Eye (tissue), 1 donor: ENCODE results near the gene PCSK4.
A peak's percentile ranks its signal among the peaks of the same experiment; 100 is the strongest.
"Not testable (repeated sequence)": the region's sequence is repeated elsewhere in the genome, so short reads cannot be mapped to it uniquely, and the experiment has no call there.

Experiments
- DNase-seq: peaks from one replicate; pipeline ENCODE4 v3.0.0-alpha.2; 2015

PCSK4 gene

DNA sequence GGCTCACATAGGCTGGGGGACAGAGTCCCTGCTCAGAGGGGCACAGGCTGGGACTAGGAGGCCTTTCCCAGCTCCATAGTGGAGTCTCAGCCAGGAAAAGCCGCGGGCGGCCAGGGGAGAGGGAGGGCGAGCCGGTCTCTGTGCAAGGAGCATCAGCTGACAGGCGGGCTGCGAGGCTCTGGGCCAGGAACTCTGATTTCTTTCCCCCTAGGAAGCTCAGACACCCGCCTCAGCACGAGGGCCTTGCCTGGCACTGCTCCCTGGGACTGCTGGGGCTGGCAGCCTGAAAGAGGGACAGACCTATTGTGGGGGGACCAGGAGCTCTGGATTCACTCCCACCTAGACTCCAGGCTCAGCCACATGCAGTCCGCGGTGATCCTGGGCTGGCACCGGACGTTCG lies 31.5 kb upstream of the PCSK4 start:
- DNase-seq: peak; percentile 35

GRCh38 chr19:1520203-1520780 lies 30.1 kb upstream of the PCSK4 start:
- DNase-seq: no peak

GRCh38 chr19:1519802-1520201 lies 29.7 kb upstream of the PCSK4 start:
- not testable (repeated sequence) for DNase-seq

DNA sequence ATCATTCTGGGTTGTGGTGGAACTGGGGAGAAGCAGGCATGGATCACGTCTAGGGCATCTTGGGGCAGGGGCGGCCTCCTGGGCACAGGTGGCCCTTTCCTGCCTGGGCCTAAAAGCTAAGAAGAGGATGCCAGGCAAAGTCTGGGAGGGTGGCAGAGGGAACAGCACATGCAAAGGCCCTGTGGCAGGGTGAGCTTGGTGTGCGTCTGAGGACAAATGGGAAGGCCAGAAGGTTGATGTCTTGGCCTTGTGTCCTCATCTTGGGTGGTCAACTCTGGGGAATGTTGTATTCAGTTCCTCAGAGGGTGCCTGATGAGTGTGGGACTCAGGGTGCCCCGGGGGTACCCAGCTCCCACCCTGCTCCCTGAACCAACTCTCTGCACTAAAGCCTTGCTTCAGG lies 28.3 kb upstream of the PCSK4 start:
- DNase-seq: no peak

DNA sequence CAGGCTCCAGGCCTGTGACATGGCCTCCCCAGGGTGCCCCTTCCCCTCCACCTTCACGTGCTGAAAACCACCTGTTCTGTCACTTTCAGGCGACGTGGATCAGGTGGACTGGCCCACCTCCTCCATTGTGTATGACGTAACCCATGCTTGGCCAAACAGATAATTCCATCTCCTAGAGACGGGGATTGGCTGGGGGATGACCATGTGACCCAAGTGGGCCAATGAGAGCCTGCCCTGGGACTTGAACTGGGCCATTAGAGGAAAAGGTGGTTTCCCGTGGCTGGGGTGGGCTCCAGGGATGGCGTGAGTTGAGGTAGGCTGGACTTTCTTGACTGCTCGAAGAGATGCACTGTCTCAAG lies 26.2 kb upstream of the PCSK4 start:
- no peak for DNase-seq

DNA sequence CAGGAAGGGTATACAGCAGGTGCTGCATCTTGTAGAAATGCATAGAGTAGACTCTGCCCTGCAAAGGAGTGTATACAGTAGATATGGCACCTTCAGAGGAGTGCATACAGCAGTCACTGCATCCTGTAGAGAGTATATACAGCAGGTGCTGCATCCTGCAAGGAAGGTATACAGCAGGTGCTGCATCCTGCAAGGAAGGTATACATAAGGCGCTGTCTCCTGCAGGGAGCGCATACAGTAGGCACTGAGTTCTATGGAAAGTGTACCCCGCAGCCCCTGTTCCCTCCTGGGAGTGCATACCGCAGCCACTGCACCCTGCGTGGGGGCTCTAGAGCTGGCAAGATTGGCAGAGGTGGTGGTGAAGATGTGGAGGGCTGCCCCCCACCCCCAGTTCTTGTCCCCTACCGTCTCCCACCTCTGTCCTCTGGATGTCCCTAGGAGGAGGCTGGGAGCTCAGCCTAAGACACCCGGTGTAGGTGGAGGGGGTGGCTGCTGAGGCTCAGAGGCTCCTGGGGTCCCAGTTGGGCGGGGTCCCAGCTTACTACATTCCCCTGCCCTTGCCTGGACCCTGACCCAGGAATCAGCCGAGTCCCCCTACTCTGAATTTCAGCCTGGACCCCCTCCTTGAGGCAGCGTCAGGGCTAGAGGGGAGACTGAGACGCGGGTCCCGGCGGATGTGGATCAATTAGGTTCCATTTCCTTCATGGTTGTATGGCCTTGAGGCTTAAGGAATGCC lies 25.0 kb upstream of the PCSK4 start:
- DNase-seq: no peak

DNA sequence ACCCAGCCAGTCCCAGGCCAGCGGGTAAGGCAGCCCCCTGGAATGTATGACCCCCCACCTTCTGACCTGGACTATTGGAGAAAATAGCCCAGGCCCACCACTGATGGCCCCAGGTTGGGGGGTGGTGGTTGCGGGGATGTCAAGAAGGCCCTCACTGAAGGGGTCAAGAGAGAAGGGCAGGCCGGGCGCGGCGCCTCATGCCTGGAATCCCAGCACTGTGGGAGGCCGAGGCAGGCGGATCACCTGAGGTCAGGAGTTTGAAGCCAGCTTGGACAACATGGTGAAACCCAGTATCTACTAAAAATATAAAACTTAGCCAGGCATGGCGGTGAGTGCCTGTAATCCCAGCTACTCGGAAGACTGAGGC lies 24.1 kb upstream of the PCSK4 start:
- DNase-seq: no peak

- no peak for DNase-seq
Observed at GRCh38 chr19:1513499-1514294, 23.5 kb upstream of the PCSK4 start.

GRCh38 chr19:1512671-1513498 lies 22.7 kb upstream of the PCSK4 start, which contains the start of gene ADAMTSL5:
TSS of gene ADAMTSL5 (minus strand) at chr19:1513019. CDS start at chr19:1510943, 2,076 bp downstream.
- peak; percentile 54 for DNase-seq

- DNase-seq: no peak
Observed at GRCh38 chr19:1511318-1512317, 21.5 kb upstream of the PCSK4 start.

DNA sequence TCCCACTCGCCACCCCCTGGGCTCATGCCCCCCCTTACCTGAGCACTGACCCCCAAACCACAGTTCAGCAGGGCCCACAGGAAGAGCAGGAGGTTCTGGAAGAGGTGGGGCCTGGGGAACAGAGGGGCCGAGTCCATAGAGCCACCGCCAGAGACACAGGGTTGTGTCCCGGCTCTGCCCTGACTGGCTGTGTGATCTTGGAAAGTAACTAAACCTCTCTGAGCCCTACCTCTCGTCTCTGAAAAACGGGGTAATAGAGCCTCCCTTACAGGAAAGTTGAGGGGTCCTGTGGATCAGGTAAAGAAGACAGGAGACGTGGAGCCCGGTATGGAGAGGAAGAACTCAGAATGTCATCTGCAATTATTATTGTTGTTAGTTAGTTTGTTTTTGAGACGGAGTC lies 20.7 kb upstream of the PCSK4 start:
- DNase-seq: no peak

DNA sequence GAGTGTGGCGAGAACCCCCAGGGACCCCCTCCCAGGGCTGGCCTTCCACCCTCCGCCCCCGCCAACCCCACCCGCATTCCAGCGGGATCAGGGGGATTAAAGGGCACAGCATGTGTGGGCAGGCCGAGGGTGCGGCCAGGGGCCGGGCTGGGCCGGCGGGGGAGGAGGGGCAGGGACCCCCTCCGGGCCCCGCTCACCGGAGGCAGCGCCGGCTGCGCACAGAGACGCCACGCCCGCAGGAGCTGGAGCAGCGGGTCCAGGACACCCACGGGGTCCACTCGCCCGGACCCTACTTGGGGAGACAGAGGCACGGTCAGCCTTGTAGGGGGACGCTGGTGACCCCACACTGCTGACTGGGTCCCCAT lies 20.3 kb upstream of the PCSK4 start:
- DNase-seq: no peak

GRCh38 chr19:1509602-1510441 lies 19.7 kb upstream of the PCSK4 start:
- no peak for DNase-seq

GRCh38 chr19:1508507-1508856 lies 18.3 kb upstream of the PCSK4 start:
- DNase-seq: no peak

DNA sequence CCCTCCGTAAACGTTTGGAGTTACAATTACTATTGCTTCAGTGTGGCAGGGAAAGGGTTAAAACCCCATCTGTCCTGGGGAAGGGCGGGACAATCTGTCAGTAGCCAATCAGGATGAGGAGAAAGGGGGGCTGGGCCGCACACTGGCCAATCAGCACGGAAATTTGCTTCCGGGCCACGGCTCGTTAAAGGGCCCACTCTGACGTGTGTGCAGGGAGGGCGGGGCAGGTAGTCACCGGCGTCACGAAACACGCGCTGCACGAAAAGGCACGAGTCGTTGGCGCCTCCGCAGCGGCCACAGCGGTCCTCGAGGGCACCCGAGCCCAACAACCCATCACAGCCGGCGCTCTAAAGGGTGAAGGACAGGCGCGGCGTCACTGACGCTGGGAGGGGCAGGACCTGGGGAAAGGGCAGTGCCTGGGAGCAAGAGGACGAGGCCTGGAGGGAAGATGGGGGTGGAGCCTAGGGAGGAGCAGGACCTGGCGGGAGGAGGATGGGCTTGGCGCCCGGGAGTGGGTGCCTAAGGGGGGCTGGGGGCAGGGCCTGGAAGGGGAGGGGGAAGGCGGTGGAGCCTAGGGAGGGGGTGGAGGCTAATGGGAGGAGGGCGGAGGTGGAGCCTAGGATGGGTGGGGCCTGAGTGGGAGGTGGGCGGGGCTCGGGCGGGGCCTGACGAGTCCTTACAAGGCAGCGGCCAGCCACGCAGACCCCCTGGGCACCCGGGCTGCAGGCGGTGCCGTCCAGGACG lies 17.8 kb upstream of the PCSK4 start:
- DNase-seq: peak; percentile 99

DNA sequence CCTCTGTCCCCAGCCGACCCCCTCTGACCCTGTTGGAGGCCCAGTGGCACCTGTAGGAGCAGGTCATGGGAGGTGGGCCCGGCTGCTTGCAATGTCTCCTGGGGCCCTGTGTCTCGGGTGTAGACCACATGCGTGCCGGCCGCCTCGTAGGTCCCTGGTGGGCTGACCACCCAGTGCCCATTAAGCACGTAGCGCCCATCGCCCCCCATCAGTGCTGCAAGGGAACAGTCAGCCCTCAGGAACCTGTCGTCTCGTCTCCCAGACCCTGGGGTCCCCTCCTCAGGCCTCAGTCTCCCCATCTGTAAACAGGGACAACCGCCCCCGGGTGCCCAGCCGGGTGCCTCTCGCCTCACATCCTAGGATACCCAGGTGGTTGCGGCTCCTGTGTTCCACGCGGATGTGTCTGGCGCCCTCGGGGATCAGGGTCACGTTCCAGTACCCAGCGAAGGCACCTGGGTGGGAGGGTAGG lies 17.1 kb upstream of the PCSK4 start:
- no peak for DNase-seq

DNA sequence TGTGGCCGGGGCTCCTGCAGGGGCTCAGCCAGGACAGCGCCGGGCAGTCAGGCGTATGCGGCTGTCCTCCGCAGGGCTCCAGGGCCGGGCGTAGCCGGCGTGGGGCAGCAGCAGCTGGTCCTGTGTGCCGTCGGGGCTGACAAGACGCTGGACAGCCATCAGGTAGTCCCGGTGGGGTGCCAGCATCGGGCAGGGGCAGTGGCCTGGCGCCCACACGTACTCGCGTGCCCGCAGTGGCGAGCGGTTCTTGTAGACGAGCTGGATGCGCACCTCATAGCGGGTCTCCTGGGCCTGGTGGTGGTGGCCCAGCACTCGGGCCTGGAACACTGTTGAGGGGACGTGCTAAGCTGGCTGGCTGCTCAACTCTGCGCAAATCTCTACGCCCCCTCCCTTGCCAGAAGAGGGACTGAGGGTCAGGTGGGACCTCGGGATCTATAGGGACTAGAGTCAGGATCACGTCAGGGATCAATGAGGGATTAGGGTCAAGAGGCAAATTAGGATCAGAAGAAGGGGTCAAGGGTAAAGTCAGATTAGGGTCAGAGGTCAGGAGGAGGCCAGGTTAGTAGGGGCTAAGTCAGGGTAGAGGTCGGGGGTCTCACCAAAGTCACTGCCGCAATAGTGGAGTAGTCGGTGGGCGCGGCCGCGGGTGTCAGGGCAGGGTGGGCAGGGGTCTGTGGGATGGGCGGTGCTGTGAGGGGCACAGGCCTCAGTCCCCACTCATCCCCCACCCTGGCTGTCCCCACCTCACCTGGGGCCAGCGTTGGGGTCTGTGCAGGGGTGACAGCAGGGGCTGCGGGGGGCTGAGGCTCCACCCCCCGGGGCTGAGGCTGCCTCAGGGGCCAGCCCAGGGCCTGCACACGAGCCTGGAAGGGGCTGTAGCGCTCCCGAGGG lies 16.1 kb upstream of the PCSK4 start:
- DNase-seq: no peak

DNA sequence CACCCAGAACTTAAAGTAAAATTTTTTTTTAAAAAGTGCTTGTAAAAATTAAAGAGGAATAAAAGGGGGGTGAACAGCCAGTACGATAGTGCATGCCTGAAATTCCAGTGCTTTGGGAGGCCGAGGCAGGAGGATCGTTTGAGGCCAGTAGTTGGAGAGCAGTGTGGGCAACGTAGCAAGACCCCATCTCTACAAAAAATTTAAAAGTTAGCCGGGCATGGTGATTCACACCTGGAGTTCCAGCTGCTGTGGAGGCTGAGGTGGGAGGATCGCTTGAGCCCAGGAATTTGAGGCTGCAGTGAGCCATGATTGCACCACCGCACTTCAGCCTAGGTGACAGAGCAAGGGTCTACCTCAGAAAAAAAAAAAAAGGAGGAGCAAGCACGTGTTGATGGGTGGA lies 14.9 kb upstream of the PCSK4 start:
- DNase-seq: no peak
